WI38 (cell line): ENCODE data around the gene OR2F1.
"Not testable (repeated sequence)": the region's sequence is repeated elsewhere in the genome, so short reads cannot be mapped to it uniquely, and the experiment has no call there.

Source experiments
- H3K4me3 ChIP-seq: 2 replicates; pipeline ENCODE4 v1.5.1; 2011; ENCODE audit warnings: low read depth, mild to moderate bottlenecking, control low read depth, low read length
- TF ChIP-seq, protein P1 (sequence below): IDR thresholded peaks from 2 replicates; pipeline ENCODE4 v1.5.1; 2012; ENCODE audit warnings: low read depth, mild to moderate bottlenecking, control low read depth, low read length

OR2F1 gene

DNA sequence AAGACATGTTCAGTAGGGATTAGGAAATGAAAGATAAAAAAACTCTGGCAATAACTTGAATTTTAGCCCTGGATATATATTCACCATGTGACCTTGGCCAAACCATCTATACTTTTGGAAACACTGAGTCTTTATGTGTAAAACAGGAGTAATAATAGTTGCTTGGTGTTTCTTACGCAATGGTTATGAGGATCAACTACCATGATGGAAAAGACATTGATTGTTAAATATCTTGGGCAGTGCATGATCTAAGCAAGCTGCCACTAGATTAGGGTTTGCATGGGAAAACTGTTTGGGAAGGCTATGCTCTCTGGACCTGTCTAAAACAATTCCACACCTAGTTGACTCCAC, 52.0 kb downstream of the OR2F1 start:
- TF ChIP-seq, protein P1, sequence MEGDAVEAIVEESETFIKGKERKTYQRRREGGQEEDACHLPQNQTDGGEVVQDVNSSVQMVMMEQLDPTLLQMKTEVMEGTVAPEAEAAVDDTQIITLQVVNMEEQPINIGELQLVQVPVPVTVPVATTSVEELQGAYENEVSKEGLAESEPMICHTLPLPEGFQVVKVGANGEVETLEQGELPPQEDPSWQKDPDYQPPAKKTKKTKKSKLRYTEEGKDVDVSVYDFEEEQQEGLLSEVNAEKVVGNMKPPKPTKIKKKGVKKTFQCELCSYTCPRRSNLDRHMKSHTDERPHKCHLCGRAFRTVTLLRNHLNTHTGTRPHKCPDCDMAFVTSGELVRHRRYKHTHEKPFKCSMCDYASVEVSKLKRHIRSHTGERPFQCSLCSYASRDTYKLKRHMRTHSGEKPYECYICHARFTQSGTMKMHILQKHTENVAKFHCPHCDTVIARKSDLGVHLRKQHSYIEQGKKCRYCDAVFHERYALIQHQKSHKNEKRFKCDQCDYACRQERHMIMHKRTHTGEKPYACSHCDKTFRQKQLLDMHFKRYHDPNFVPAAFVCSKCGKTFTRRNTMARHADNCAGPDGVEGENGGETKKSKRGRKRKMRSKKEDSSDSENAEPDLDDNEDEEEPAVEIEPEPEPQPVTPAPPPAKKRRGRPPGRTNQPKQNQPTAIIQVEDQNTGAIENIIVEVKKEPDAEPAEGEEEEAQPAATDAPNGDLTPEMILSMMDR: no peak
- no peak overlapping the region for H3K4me3 ChIP-seq

DNA sequence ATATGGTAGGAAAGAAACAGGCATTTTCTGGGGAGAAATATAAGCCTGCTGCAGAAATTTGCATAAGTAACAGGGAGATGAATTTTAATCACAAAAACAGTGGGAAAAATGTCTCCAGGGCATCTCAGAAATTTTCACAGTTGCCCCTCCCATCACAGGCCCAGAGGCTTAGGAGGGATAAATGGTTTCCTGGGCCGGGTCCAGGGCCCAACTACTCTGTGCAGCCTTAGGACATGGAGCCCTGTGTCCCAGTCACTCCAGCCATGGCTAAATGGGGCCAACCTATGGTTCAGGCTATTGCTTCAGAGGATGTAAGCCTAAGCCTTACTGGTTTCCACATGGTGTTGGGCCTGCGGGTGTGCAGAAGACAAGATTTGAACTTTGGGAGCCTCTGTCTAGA, 54.7 kb downstream of the OR2F1 start:
- no peak overlapping the region for H3K4me3 ChIP-seq
- TF ChIP-seq, protein P1: no peak

DNA sequence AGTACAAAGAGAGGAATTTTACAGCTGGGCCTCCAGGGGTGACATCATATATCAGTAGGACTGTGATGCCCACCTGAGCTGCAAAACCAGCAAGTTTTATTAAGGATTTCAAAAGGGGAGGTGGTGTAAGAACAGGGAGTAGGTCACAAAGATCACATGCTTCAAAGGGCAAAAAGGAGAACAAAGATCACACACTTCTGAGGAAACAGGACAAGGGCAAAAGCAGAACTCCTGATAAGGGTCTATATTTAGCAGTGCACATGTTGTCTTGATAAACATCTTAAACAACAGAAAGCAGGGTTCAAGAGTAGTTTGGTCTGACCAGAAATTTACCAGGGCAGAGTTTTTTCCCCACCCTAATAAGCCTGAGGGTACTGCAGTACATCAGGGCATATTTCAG, 55.4 kb downstream of the OR2F1 start:
- not testable (repeated sequence) for H3K4me3 ChIP-seq

DNA sequence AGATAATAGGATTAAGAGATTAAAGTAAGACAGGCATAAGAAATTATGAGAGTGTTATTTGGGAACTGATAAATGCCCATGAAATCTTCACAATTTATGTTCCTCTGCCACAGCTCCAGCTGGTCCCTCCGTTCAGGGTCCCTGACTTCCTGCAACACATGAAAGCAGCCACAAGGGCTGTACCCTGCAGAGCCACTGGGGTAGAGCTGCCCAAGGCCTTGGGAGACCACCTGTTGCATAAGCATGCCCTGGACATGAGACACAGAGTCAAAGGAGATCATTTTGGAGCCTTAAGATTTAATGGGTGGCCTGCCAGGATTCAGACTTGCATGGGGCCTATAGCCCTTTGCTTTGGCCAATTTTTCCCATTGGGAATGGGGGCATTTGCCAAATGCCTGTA, 56.2 kb downstream of the OR2F1 start:
- not testable (repeated sequence) for H3K4me3 ChIP-seq

DNA sequence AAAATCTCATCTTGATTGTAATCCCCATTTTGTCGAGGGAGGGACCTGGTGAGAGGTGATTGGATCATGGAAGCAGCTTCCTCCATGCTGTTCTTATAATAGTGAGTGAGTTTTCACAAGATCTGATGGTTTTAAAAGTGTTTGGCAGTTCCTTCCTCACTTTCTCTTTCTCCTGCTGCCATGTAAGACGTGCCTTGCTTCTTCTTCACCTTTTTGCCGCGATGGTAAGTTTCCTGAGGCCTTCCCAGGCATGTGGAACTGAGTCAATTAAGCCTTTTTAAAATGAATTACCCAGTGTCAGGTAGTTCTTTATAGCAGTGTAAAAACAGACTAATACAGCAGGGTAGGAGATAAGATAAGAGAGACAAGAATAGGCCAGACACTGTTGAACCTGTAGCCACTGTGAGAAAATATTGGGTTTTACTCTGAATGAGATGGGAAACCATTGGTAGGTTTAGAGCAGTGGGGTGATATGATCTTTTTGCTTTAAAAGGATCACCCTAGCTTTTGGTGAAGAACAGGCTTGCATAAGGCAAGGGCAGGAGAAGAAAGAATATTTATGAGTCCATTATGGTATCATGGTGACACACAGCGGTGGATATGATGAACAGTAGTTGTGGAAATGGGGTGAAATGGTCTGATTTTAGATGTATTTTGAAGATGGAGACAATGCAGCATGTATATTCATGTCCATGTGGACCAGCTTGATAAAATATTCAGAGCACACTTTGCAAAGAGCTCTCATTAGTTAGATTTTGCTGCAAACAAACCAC, 57.0 kb downstream of the OR2F1 start:
- TF ChIP-seq, protein P1: no peak
- no peak overlapping the region for H3K4me3 ChIP-seq
